GM12873 (cell line): ENCODE results near the gene SLC15A4.

Source experiments
- TF ChIP-seq, protein P1 (sequence below): IDR thresholded peaks from 2 replicates; pipeline ENCODE4 v1.5.1; 2012; ENCODE audit warnings: low read depth, mild to moderate bottlenecking, moderate library complexity, low read length, control low read depth; ENCODE audit not compliant: insufficient read depth; ENCODE audit errors: missing control alignments

The SLC15A4 gene

DNA sequence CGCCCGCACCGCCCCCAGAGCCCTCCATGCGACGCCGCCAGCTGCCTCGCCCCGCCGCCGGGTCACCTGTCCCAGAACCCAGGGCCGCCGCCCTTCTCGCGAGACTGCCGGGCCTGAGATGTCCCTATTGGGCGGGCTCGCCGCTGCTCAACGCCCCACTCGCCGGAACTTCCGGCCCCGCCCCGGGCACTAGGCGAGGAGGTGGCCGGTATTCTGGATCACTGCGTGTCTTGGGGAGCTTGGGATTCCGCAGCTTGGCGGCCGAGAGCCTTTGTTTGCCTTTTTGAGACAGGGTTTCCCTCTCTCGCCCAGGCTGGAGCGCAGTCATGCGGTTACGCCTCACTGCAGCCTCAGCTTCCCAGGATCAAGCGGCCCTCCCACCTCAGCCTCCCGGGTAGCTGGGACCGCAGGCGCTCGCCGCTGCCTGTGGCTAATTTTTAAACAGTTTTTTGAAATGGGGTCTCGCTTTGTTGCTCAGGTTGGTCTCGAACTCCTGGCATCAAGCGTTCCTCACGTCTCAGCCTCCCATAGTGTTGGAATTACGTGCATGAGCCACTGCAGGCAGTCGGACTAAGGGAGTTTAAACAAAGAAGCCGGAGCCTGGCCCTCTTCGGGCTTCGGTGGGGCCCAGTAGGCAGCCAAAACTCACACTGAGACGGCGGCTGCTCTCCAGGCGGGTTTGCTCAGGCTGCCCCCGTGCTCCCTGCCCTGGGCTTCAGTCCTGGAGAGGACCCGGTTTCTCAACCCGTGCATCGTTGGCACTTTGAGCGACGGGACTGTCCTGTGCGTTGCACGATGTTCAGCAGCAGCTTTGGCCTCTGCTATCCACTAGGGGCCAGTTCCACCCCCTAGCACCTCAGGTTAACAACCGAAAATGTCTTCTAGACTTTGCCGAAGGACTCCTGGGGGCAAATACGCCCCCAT, at the start of gene SLC15A4:
Gene SLC15A4, minus strand, starts transcription at position 43 of the 924 bp plus-strand sequence. Its CDS starts 15 bp downstream, at position 28.
- TF ChIP-seq, protein P1, sequence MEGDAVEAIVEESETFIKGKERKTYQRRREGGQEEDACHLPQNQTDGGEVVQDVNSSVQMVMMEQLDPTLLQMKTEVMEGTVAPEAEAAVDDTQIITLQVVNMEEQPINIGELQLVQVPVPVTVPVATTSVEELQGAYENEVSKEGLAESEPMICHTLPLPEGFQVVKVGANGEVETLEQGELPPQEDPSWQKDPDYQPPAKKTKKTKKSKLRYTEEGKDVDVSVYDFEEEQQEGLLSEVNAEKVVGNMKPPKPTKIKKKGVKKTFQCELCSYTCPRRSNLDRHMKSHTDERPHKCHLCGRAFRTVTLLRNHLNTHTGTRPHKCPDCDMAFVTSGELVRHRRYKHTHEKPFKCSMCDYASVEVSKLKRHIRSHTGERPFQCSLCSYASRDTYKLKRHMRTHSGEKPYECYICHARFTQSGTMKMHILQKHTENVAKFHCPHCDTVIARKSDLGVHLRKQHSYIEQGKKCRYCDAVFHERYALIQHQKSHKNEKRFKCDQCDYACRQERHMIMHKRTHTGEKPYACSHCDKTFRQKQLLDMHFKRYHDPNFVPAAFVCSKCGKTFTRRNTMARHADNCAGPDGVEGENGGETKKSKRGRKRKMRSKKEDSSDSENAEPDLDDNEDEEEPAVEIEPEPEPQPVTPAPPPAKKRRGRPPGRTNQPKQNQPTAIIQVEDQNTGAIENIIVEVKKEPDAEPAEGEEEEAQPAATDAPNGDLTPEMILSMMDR: peak; percentile 42

DNA sequence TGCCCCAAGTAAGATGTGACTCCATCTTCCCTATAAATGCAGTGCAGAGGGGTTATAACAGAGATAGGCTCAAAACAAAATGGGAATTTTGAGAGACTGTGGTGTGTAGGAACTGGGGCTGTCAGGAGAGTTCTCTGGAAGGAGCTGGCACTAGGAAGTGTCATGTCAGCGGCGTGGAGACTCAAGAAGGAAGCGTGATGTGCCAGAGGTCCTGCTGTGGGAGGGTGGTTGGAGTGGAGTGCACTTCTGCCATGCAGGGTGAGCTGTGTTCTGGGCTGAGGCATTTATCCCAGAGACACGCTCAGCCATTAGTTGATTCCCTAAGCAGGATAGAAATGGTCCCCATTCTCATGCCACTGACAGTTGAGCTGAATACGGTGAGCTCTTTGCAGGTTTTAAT, 48.5 kb upstream of the SLC15A4 start:
- TF ChIP-seq, protein P1: no peak

DNA sequence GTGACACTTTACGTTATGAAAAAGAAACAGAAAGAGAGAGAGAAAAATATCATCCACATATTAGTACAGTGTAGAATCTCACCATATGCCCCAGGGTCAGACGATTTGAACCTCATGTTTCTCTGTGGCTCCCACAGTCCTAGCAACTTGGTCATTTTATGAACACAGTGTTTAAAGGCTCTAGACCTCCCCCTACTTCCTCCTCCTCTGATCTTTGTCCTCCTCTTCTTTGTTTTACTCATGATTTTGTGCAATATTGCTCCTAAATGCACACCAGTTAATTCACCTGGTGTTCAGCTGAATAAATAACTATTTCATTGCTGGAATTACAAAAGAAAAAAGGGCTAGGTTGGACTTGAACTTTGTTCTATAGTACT, 47.7 kb upstream of the SLC15A4 start:
- TF ChIP-seq, protein P1: no peak

DNA sequence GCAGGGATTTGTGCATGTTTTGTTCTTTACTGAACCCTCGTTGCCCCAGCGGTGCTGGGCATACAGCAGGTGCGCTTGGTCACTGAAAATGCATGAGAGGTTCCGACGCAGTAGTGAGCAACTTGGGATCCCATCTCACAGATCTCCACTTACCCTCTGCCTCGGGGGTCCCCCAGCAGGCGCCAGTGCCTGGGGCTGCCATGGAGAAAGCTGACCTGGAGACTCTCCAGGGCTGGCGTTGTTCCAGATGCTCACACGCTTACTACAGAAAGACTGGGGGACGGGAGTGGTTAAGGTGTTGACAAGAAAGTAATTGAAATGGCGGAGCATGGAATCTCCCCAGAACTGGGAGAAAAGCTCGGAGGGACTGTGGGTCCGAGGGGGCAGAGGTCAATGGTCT, 43.7 kb upstream of the SLC15A4 start:
- TF ChIP-seq, protein P1: no peak

DNA sequence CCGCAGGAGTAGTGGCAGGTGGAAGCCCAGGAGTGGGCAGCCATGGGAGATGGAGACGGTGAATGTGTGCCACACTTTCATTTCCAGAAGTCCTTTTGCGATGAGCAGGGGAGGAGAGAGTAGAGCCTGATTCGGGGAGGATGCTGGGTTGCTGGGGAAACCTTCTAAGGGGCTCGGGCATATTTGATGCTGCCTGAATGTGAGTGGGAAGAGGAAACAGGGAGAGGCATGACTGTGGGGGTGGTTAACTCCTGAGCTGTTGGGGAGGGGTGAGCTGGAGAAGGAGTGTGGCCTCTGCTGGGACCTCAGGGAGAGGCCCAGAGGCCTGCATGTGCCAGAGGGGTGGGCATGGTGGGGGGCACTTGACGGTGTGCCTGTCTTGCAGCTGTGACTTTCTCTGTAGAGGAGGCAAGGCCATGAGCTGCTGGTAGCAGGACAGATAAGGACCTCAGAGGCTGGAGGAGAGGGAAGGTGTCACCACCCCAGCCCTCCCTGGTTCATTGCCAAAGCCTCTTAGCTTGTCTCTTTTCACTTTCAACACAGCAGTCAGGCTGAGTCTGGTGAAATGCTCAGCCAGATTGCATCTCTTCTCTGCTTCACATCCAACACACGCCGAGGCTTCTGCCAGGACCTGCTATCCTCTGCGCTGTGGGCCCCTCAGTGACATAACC, 40.9 kb upstream of the SLC15A4 start:
- TF ChIP-seq, protein P1: no peak

DNA sequence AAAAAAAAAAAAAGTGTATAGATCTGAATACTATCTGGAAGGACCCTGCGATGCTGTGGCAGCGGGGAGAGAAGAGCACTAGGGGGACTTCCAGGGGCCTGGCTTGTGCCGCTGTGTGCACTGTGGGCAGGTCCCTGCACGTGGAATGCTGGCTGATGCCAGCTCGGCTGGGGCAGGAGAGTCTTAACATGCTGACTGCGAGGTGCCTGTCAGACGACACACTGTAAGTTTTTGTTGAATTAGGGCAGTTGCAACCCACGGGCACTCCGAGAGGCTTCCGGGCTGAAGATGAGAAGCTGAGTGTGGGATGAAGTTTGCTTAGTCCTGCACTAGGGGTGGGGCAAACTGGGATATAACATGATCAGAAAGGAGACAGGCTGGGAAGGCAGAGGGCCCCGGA, 40.2 kb upstream of the SLC15A4 start:
- TF ChIP-seq, protein P1: no peak
